Panc1 (cell line): ENCODE results near the gene EPYC. TPM values are rescaled to one million over a fixed set of nuclear protein-coding genes. Genes with fewer than 3 reads are reported as not detected.

Experiments used
- ATAC-seq: fragments of 200-7000 bp; cut with Tn5 transposase; 2 replicates; pipeline ENCODE4 v1.9.1; 2020; ENCODE audit warnings: mild to moderate bottlenecking, moderate library complexity
- BruUV-seq: library from RNA; stranded (reverse); fragments of 400-500 nt; replicated peaks from 2 replicates; lab custom pipeline; 2021; lab: Mats Ljungman, UMichigan
- CTCF ChIA-PET: fragments of 300-600 bp; sonication (Branson Sonifier 250); formaldehyde crosslinking; loops from one replicate; lab custom pipeline; 2022; ENCODE audit warnings: antibody characterized with exemption; lab: Charles Lee
- POLR2A ChIA-PET: fragments of 300-600 bp; sonication (Branson Sonifier 250); formaldehyde crosslinking; loops from one replicate; lab custom pipeline; 2022; ENCODE audit warnings: antibody characterized with exemption; lab: Charles Lee
- DNase-seq: peaks from one replicate; pipeline ENCODE4 v3.0.0-alpha.2; 2010; ENCODE audit warnings: low read depth, low spot score
- H3K27ac ChIP-seq: 2 replicates; pipeline ENCODE4 v1.5.1; 2011; ENCODE audit warnings: mild to moderate bottlenecking, low read length, inconsistent platforms
- H3K27me3 ChIP-seq: fragments of 200-500 bp; sonication (Bioruptor generic); 2 replicates; pipeline ENCODE4 v1.6.0; 2014; ENCODE audit warnings: low read length, inconsistent platforms; ENCODE audit not compliant: control insufficient read depth, insufficient read depth
- H3K36me3 ChIP-seq: fragments of 200-500 bp; sonication (Bioruptor generic); 2 replicates; pipeline ENCODE4 v1.5.1; 2014; ENCODE audit warnings: inconsistent platforms, mild to moderate bottlenecking, low read length, moderate library complexity; ENCODE audit not compliant: control insufficient read depth, insufficient read depth
- H3K4me1 ChIP-seq: 2 replicates; pipeline ENCODE4 v1.5.1; 2011; ENCODE audit warnings: inconsistent platforms, mild to moderate bottlenecking, low read length, moderate library complexity; ENCODE audit not compliant: control insufficient read depth, insufficient read depth
- H3K4me3 ChIP-seq, 2 experiments: 2 replicates each; pipeline ENCODE4 v1.5.1; 2011 to 2012; ENCODE audit warnings: low read depth in 2 of 2, low read length in 2 of 2, mild to moderate bottlenecking in 2 of 2, inconsistent platforms in 1 of 2, moderate library complexity in 1 of 2
- H3K9me3 ChIP-seq: fragments of 200-500 bp; sonication (Bioruptor generic); 2 replicates; pipeline ENCODE4 v1.5.1; 2014; ENCODE audit warnings: low read depth, mild to moderate bottlenecking, inconsistent platforms, low read length, moderate library complexity; ENCODE audit not compliant: control insufficient read depth, insufficient read depth
- CTCF ChIP-seq: fragments of 450-650 bp; IDR thresholded peaks from 2 replicates; pipeline ENCODE4 v1.5.1; 2017; ENCODE audit warnings: mild to moderate bottlenecking
- POLR2AphosphoS5 ChIP-seq: IDR thresholded peaks from 2 replicates; pipeline ENCODE4 v1.6.1; 2012; ENCODE audit warnings: mild to moderate bottlenecking, low read depth, low read length, moderate library complexity
- REST ChIP-seq, 2 experiments: IDR thresholded peaks; 2 replicates each; pipeline ENCODE4 v1.6.1; 2011 to 2012; ENCODE audit warnings: low read depth in 2 of 2, control low read depth in 1 of 2, low read length in 1 of 2, mild to moderate bottlenecking in 1 of 2, moderate library complexity in 1 of 2; ENCODE audit not compliant: insufficient read depth in 1 of 2
- SIN3A ChIP-seq: IDR thresholded peaks from 2 replicates; pipeline ENCODE4 v1.6.1; 2012; ENCODE audit warnings: low read depth, mild to moderate bottlenecking, low read length, moderate library complexity, borderline replicate concordance; ENCODE audit not compliant: insufficient read depth
- TCF7L2 ChIP-seq: IDR thresholded peaks from 2 replicates; pipeline ENCODE4 v1.6.1; 2011; ENCODE audit warnings: mild to moderate bottlenecking, low read depth, low read length, inconsistent platforms
- in situ Hi-C: cut with HindIII; loops from 2 replicates; pipeline ENCODE4 v1.10.0; 2016; ENCODE audit warnings: low sequenced_read_pairs, low pct_unique_long_range_greater_than_20kb
- intact Hi-C: fragments of 100-400 bp; cut with micrococcal nuclease; formaldehyde crosslinking; loops from one replicate; pipeline ENCODE4 v1.10.0; 2022; ENCODE audit not compliant: unreplicated experiment
- total RNA-seq: library from RNA; stranded (reverse); gene quantifications from one replicate; pipeline ENCODE4 v1.2.1, GENCODE V29; 2021; ENCODE audit not compliant: unreplicated experiment

The EPYC gene
- total RNA-seq, 1 experiment from 2014 or later, result not detected

GRCh38 chr12:90999527-90999926 lies 5.2 kb downstream of the EPYC start:
- Histone ChIP-seq H3K4me1 (no peaks in the 10 kb centered on the region), H3K4me3 (no peak overlapping the region), H3K36me3 (no peaks in the 10 kb centered on the region; the same call in 1 of the 2 replicates), H3K9me3 (no peaks in the 10 kb centered on the region), H3K27ac (no peak overlapping the region), H3K27me3 (no peaks in the 10 kb centered on the region)
- intact Hi-C loops, result no loop called here
- POLR2A ChIA-PET, result no interaction called here
- TF ChIP-seq SIN3A, result no peak
- in situ Hi-C loops, result no loop called here
- DNase-seq (no peak), ATAC-seq (no peak)
- BruUV-seq, result no TSS peak
- CTCF ChIA-PET, result no interaction called here

- no peaks in the 10 kb centered on the region for H3K36me3 ChIP-seq
- no peaks in the 10 kb centered on the region for H3K27me3 ChIP-seq
- H3K9me3 ChIP-seq, result no peaks in the 10 kb centered on the region
- ChIA-PET CTCF (no interaction called here), POLR2A (no interaction called here)
- intact Hi-C loops, result no loop called here
- no peak overlapping the region for H3K4me3 ChIP-seq
- in situ Hi-C loops, result no loop called here
- H3K27ac ChIP-seq, result no peak overlapping the region
- ATAC-seq (no peak), DNase-seq (no peak)
- H3K4me1 ChIP-seq, result no peaks in the 10 kb centered on the region
- BruUV-seq, result no TSS peak
- TF ChIP-seq TCF7L2 (no peak), POLR2AphosphoS5 (no peak), REST (IDR thresholded peaks at IDR 0.05; ENCODE audit: insufficient read depth in 1 of 2, low read depth in 2 of 2, low read length in 1 of 2) (no peak), CTCF (no peak), SIN3A (no peak)
Observed at GRCh38 chr12:90995010-90995409, 9.8 kb downstream of the EPYC start.

GRCh38 chr12:90991952-90992465 lies 12.8 kb downstream of the EPYC start:
- intact Hi-C loops, result no loop called here
- ChIA-PET CTCF (no interaction called here), POLR2A (no interaction called here)
- H3K27me3 ChIP-seq, result no peaks in the 10 kb centered on the region
- DNase-seq (no peak), ATAC-seq (no peak)
- in situ Hi-C loops, result no loop called here
- H3K4me3 ChIP-seq, result no peak overlapping the region
- TF ChIP-seq REST (IDR thresholded peaks at IDR 0.05; ENCODE audit: insufficient read depth in 1 of 2, low read depth in 2 of 2, low read length in 1 of 2) (no peak), CTCF (no peak)
- no peaks in the 10 kb centered on the region for H3K9me3 ChIP-seq
- BruUV-seq, result no TSS peak
- H3K27ac ChIP-seq, result no peak overlapping the region
- H3K36me3 ChIP-seq, result no peaks in the 10 kb centered on the region; the same call in 1 of the 2 replicates
- no peaks in the 10 kb centered on the region for H3K4me1 ChIP-seq
